Dermis microvascular lymphatic vessel endothelial cell (primary cell): ENCODE data around the gene MACROD1. TPM values are rescaled to one million over a fixed set of nuclear protein-coding genes. Genes with fewer than 3 reads are reported as not detected.

ENCODE experiments used
- DNase-seq, 2 donors: peaks; one replicate each; pipeline versions ENCODE4 v3.0.0 to v3.0.0-alpha.2; 2010; ENCODE audit warnings: low read depth in 2 of 2
- total RNA-seq: library from RNA; depleted of rRNA; stranded (reverse); fragments of >200 nt; gene quantifications from 2 replicates; pipeline ENCODE4 v1.2.1, GENCODE V29; 2014

The MACROD1 gene
- total RNA-seq, 1 donor from 2014 or later = 23.1 TPM

DNA sequence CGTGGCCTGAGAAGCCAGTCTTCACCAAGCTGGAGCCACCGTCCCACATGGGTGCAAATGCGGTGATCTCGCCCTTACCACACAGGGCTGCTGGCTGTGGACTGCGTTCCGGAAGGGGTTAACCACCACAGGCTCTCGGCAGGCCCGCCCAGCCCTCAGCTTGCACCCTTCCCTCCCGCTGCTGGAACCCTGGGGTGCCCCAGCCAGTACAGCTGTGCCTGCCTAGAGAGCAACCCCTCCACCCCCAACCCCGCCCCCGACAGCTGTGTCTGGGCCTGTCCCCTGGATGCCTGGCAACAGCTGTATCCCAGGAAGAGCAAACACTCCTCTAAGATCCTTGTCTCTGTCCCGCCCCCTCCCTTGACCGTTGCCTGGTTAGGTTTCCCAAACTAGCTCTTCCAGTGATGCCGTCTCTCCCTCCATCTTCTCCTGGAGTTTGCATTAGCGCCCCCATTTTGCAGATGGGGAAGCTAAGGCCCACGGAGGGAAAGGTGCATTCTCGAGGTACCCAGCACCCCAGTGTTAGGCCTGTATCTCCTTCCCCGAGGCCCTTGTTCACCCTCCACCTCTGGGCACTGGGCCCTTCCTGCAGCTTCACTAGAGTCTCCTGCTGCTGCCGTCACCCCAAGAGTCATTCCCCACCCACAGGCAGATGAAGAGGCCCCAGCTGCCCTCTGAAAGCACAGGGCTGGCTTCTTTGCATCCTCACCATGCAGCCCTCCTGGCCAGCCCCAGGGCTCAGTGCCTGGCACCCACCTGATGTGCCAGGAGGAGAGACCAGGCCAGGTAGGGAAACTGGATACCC is 204.1 kb downstream of the MACROD1 start:
- DNase-seq = no peak

DNA sequence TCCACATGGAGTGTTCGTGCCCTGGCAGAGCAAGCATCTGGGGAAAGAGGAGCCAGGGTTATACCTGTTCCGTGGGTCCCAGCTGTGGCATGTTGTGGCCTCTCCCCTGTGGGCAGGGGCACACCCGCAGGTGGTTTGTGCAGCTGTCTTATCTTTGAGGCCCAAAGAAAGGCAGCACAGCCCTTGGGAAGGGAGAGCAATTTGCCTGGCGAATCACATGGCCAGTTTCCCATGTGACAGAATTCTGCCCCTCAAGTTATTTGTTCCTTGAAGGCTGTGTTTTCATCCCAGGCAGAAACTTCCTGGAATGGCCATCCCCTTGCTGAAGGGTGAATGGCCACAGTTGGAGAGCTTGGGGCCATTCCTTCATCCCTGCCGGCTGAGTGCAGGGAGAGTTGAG is 207.9 kb downstream of the MACROD1 start:
- no peak for DNase-seq

DNA sequence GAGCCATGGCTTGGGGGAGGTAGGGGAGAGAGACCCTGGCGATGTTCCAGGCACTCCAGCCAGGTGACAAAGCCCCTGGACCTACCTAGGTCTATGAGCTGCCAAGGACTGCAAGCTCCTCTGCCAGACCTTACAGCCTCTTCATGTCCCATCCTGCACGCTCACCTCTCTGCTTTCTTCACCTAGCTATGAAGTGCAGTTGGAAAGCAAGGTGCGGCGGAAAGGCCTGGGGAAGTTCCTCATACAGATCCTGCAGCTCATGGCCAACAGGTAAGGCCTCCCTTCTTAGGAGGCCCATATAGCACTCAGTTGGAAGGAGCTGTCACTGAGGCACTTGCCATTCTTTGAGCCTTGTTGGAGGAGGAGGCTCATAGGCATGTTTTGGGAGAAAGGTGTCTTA is 213.3 kb downstream of the MACROD1 start:
- DNase-seq = no peak

DNA sequence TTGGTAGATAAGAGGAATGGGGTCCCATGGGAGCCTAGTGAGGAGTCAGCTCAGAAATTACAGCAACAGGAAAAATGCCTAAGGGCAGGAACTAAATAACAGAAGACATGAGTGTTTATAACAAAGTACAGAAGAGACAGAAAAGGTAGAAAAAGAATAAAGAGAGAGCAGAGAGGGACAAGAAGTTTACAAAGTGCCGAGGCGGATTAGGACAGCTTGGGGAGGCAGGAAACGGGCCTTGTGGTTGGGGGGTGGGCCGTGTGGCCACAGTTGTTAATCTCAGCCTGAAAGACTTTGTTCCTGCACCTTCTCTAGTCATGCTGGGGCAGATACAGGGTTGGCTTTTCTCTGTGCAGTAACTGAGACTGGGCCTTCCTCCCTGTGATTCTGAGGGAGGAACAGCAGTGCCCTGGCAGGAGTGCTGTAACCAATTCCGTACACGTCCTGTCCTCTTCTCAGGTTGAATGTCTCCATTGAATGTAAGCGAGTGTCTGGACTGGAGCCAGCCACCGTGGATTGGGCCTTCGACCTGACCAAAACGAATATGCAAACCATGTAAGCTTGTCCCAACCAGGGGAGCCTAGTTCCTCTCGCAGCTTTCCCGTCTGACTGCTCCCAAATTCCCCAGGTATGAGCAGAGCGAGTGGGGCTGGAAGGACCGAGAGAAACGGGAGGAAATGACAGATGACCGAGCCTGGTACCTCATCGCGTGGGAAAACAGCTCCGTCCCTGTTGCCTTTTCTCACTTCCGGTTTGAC is 214.0 kb downstream of the MACROD1 start:
- DNase-seq = no peak

Other genes with a start within 250 kb of the MACROD1 start
- 0.13 TPM in 2 replicates for gene RCOR2, start 248.9 kb downstream of the MACROD1 start, total RNA-seq
- gene NAA40, start 227.1 kb downstream of the MACROD1 start, total RNA-seq = 8.3 and 13.4 TPM in 2 replicates
- 297 and 328 TPM in 2 replicates for gene COX8A, start 191.5 kb downstream of the MACROD1 start, total RNA-seq
- gene OTUB1, start 179.7 kb downstream of the MACROD1 start, total RNA-seq = 50.2 and 62.2 TPM in 2 replicates
- gene FLRT1, start 130.2 kb downstream of the MACROD1 start, total RNA-seq = not detected in 2 replicates
- 117 and 122 TPM in 2 replicates for gene STIP1, start 20.1 kb upstream of the MACROD1 start, total RNA-seq
- gene FERMT3, start 40.6 kb upstream of the MACROD1 start, total RNA-seq = 5.4 and 15.7 TPM in 2 replicates
- gene TRPT1, start 60.1 kb upstream of the MACROD1 start, total RNA-seq = 19.3 and 27.6 TPM in 2 replicates
- gene NUDT22, start 60.2 kb upstream of the MACROD1 start, total RNA-seq = 26.4 and 31.1 TPM in 2 replicates
- 7.8 and 20.1 TPM in 2 replicates for gene DNAJC4, start 64.4 kb upstream of the MACROD1 start, total RNA-seq
- 7.7 and 22.4 TPM in 2 replicates for gene VEGFB, start 68.5 kb upstream of the MACROD1 start, total RNA-seq
- 51.3 and 69.7 TPM in 2 replicates for gene FKBP2, start 75.0 kb upstream of the MACROD1 start, total RNA-seq
- gene PPP1R14B, start 80.8 kb upstream of the MACROD1 start, total RNA-seq = 130 and 156 TPM in 2 replicates
- 16.3 and 17.3 TPM in 2 replicates for gene PLCB3, start 85.4 kb upstream of the MACROD1 start, total RNA-seq
- 65.4 and 65.7 TPM in 2 replicates for gene BAD, start 118.6 kb upstream of the MACROD1 start, total RNA-seq
- 6.2 and 9.5 TPM in 2 replicates for gene GPR137, start 119.7 kb upstream of the MACROD1 start, total RNA-seq
- not detected in 2 replicates for gene KCNK4, start 125.2 kb upstream of the MACROD1 start, total RNA-seq
- 0.25 TPM in 1 of 2 replicates, not detected in the other for gene CATSPERZ, start 134.2 kb upstream of the MACROD1 start, total RNA-seq
- 42.0 and 56.0 TPM in 2 replicates for gene ESRRA, start 139.4 kb upstream of the MACROD1 start, total RNA-seq
- gene TRMT112, start 151.4 kb upstream of the MACROD1 start, total RNA-seq = 168 and 222 TPM in 2 replicates
- 217 and 224 TPM in 2 replicates for gene PRDX5, start 152.0 kb upstream of the MACROD1 start, total RNA-seq
- 1.5 and 1.8 TPM in 2 replicates for gene CCDC88B, start 174.1 kb upstream of the MACROD1 start, total RNA-seq
- 29.4 and 35.8 TPM in 2 replicates for gene RPS6KA4, start 193.0 kb upstream of the MACROD1 start, total RNA-seq